Stimulated activated CD8-positive, alpha-beta memory T cell treated with anti-CD3 and anti-CD28 coated beads, Interleukin-2, amount 100 ng/mL, for 48 hours (primary cell): ENCODE data around the gene DPEP3.
"Not testable (repeated sequence)": the region's sequence is repeated elsewhere in the genome, so short reads cannot be mapped to it uniquely, and the experiment has no call there.

ENCODE experiments used
- DNase-seq, 2 donors: peaks; one replicate each; pipeline ENCODE4 v3.0.0-alpha.2; 2020; ENCODE audit warnings: low read depth in 2 of 2

The DPEP3 gene

GRCh38 chr16:67979955-67980678 lies at the start of gene DPEP3:
Gene DPEP3 (minus strand): TSS chr16:67980499. CDS start chr16:67980380, 119 bp downstream.
- no peak for DNase-seq

GRCh38 chr16:68028996-68029395 lies 48.7 kb upstream of the DPEP3 start:
- no peak for DNase-seq

- peak; percentile 87 to 92 for DNase-seq
These were observed 42.6 kb upstream of the DPEP3 start, which contains the start of the genes DDX28 and DUS2 for GRCh38 chr16:68022728-68023537. Gene DDX28 (minus strand): TSS chr16:68023232. CDS start chr16:68023202, 30 bp downstream. Gene DUS2 (plus strand): TSS chr16:68023284. CDS start chr16:68038024, 14,740 bp downstream.

- DNase-seq: no peak
These were observed 42.0 kb upstream of the DPEP3 start for GRCh38 chr16:68022278-68022727.

- no peak for DNase-seq
These were observed 41.2 kb upstream of the DPEP3 start for GRCh38 chr16:68021490-68021889.

- DNase-seq: no peak
These were observed 38.9 kb upstream of the DPEP3 start for GRCh38 chr16:68019167-68019680.

GRCh38 chr16:68015681-68016080 lies 35.4 kb upstream of the DPEP3 start, which contains the start of gene DPEP2NB:
Gene DPEP2NB (minus strand): TSS chr16:68015911. CDS start chr16:68015770, 141 bp downstream.
- no peak for DNase-seq

GRCh38 chr16:68013440-68013839 lies 33.1 kb upstream of the DPEP3 start:
- DNase-seq: no peak

GRCh38 chr16:68009872-68010271 lies 29.6 kb upstream of the DPEP3 start:
- not testable (repeated sequence) for DNase-seq

GRCh38 chr16:68009157-68009735 lies 28.9 kb upstream of the DPEP3 start:
- no peak for DNase-seq

- DNase-seq: no peak
These were observed 25.5 kb upstream of the DPEP3 start for GRCh38 chr16:68005786-68006286.

- no peak for DNase-seq
These were observed 24.9 kb upstream of the DPEP3 start for GRCh38 chr16:68005211-68005610.

- no peak for DNase-seq
These were observed 22.7 kb upstream of the DPEP3 start for GRCh38 chr16:68003031-68003430.

GRCh38 chr16:68000450-68000849 lies 20.2 kb upstream of the DPEP3 start:
- no peak for DNase-seq

GRCh38 chr16:67999985-68000384 lies 19.7 kb upstream of the DPEP3 start:
- DNase-seq: no peak

GRCh38 chr16:67998779-67999688 lies 18.7 kb upstream of the DPEP3 start, which contains the start of gene DPEP2:
Gene DPEP2 (minus strand): TSS chr16:67999484. CDS start chr16:67993212, 6,272 bp downstream.
- DNase-seq: not testable (repeated sequence)

- not testable (repeated sequence) for DNase-seq
These were observed 18.0 kb upstream of the DPEP3 start for GRCh38 chr16:67998231-67998778.

- no peak for DNase-seq
These were observed 16.4 kb upstream of the DPEP3 start for GRCh38 chr16:67996666-67997065.

GRCh38 chr16:67995423-67995822 lies 15.1 kb upstream of the DPEP3 start:
- DNase-seq: peak in 1 of 2 donors; percentile 33

- not testable (repeated sequence) for DNase-seq
These were observed 13.7 kb upstream of the DPEP3 start for GRCh38 chr16:67994040-67994408.
